Lower leg skin (tissue), 4 donors: Measurements from ENCODE around the gene IHH. TPM values are rescaled to one million over a fixed set of nuclear protein-coding genes. Genes with fewer than 3 reads are reported as not detected.

Experiments
- DNase-seq, 2 donors: peaks; one replicate each; pipeline ENCODE4 v3.0.0-alpha.2; 2019; ENCODE audit warnings: low spot score in 2 of 2
- H3K4me3 ChIP-seq: fragments of 200-600 bp; sonication (generic); 2 replicates; pipeline ENCODE4 v1.5.1; 2017; ENCODE audit warnings: mild to moderate bottlenecking, low read depth; ENCODE audit not compliant: poor library complexity, severe bottlenecking
- CTCF ChIP-seq, 3 donors: fragments of 450-650 bp; IDR thresholded peaks; one replicate each; pipeline ENCODE4 v1.5.1; 2016; ENCODE audit warnings: antibody characterized with exemption in 3 of 3, mild to moderate bottlenecking in 3 of 3, moderate library complexity in 2 of 3
- POLR2A ChIP-seq, 2 donors: fragments of 450-650 bp; IDR thresholded peaks; one replicate each; pipeline ENCODE4 v1.6.1; 2016 to 2017; ENCODE audit warnings: antibody characterized with exemption in 2 of 2, mild to moderate bottlenecking in 1 of 2, moderate library complexity in 1 of 2
- WGBS, 2 donors: methylation state at CpG; one replicate each; pipeline ENCODE4 v1.1.5; 2018; 5-methylcytosine and 5-hydroxymethylcytosine counted together
- intact Hi-C: fragments of 100-400 bp; cut with DNase I; formaldehyde crosslinking; loops from one replicate; pipeline ENCODE4 v1.15.0; 2023; ENCODE audit warnings: low total_unique reads
- total RNA-seq, 4 donors: library from RNA; depleted of rRNA; stranded (reverse); fragments of >200 nt; gene quantifications; one replicate each; pipeline ENCODE4 v1.1.0, GENCODE V29; 2016

The IHH gene
- total RNA-seq, 4 donors from 2014 or later, result 0.30 TPM; not detected in 3

- WGBS, 2 donors, result 93 to 94% methylated on average over 1 of the region's 1 CpG
- no peak overlapping the region for H3K4me3 ChIP-seq
- intact Hi-C loops, result no loop called here
- TF ChIP-seq CTCF (IDR thresholded peaks at IDR 0.05) (no peak), POLR2A (IDR thresholded peaks at IDR 0.05) (no peak)
- no peak for DNase-seq
Measured at GRCh38 chr2:219087848-219088247, 27.1 kb upstream of the IHH start.

- 83 to 93% methylated on average over 5 of the region's 5 CpGs for WGBS, 2 donors
Measured at GRCh38 chr2:219087361-219087760, 26.6 kb upstream of the IHH start.

GRCh38 chr2:219086196-219086595, 25.5 kb upstream of the IHH start:
- H3K4me3 ChIP-seq, result no peak overlapping the region
- intact Hi-C loops, result no loop called here
- TF ChIP-seq POLR2A (IDR thresholded peaks at IDR 0.05) (no peak), CTCF (IDR thresholded peaks at IDR 0.05) (no peak)
- no peak for DNase-seq

More at GRCh38 chr2:219087361-219087760, 26.6 kb upstream of the IHH start:
- intact Hi-C loops, result no loop called here
- no peak overlapping the region for H3K4me3 ChIP-seq
- TF ChIP-seq POLR2A (IDR thresholded peaks at IDR 0.05) (no peak), CTCF (IDR thresholded peaks at IDR 0.05) (no peak)
- no peak for DNase-seq

GRCh38 chr2:219084791-219085190, 24.1 kb upstream of the IHH start:
- intact Hi-C loops, result no loop called here
- DNase-seq, result no peak
- no peak overlapping the region for H3K4me3 ChIP-seq
- TF ChIP-seq CTCF (IDR thresholded peaks at IDR 0.05), result no peak

DNA sequence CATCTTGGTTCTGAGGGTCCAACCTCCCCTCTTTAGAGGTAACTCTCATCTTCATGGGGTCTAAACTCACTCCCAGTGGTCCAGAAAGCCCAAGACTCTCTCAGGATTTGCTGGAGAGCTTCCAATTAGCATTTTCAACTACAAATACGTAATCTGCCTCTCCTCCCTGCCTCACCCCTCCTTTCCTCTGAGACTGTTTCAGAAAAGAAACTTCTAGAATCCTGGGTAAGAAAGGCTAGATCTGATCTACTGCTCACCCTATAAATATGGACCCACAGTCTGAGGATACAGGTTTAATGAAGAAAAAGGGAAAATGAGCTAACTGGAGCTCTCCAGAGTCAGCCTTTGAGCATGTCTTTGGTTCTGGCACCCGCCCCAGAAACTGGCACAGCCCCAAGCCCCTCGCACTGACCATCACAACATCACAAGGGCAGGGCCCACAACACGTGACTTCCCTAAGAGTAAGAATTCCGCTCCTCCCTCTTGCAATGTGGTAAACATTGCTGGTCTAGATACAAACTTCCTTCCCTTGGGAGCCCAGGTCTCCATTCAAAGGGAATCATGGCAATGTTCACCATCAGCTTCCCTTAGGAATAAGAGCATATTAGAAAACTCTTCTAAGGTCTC, 21.7 kb upstream of the IHH start:
- intact Hi-C loops, result no loop called here
- no peak overlapping the region for H3K4me3 ChIP-seq
- 74 to 75% methylated on average over 5 of the region's 5 CpGs for WGBS, 2 donors
- DNase-seq, result no peak
- no peak for TF ChIP-seq POLR2A (IDR thresholded peaks at IDR 0.05)

- DNase-seq, result no peak
- no peak overlapping the region for H3K4me3 ChIP-seq
- intact Hi-C loops, result no loop called here
- TF ChIP-seq POLR2A (IDR thresholded peaks at IDR 0.05) (no peak), CTCF (IDR thresholded peaks at IDR 0.05) (no peak)
Measured at GRCh38 chr2:219081701-219082331, 21.1 kb upstream of the IHH start.
